ENCODE data around the gene HNRNPA1L2. TPM values are rescaled to one million over a fixed set of nuclear protein-coding genes. Genes with fewer than 3 reads are reported as not detected.
"Not testable (repeated sequence)": the region's sequence is repeated elsewhere in the genome, so short reads cannot be mapped to it uniquely, and the experiment has no call there.

Gene HNRNPA1L2
- total and polyA plus RNA-seq, 2 experiments from 2014 or later, result 6.1 to 7.4 TPM

- TF ChIP-seq CTCF (IDR thresholded peaks at IDR 0.05; ENCODE audit: low read depth, low read length), result no peak
- peak overlapping the region; percentile 18 for H3K4me3 ChIP-seq
Measured at GRCh38 chr13:52600666-52601065, 41.6 kb upstream of the HNRNPA1L2 start.

GRCh38 chr13:52603316-52603715 lies 38.9 kb upstream of the HNRNPA1L2 start:
- not testable (repeated sequence) for H3K36me3 ChIP-seq; DNase-seq (ENCODE audit: low read depth in 1 of 2, low spot score in 1 of 2); H3K4me1 ChIP-seq (ENCODE audit: low read depth); H3K27ac ChIP-seq; H3K9me3 ChIP-seq (ENCODE audit: low read depth); H3K4me3 ChIP-seq
- peaks cover 43% of the 10 kb centered on the region for H3K27me3 ChIP-seq

More at GRCh38 chr13:52600666-52601065, 41.6 kb upstream of the HNRNPA1L2 start:
- DNase-seq (ENCODE audit: low read depth in 1 of 2, low spot score in 1 of 2), result peak in 1 of 2 donors; percentile 30
- H3K27me3 ChIP-seq, result peaks cover 39% of the 10 kb centered on the region
- H3K27ac ChIP-seq, result no peak overlapping the region
- no peaks in the 10 kb centered on the region for H3K9me3 ChIP-seq (ENCODE audit: low read depth)
- no peaks in the 10 kb centered on the region for H3K4me1 ChIP-seq (ENCODE audit: low read depth)
- no peaks in the 10 kb centered on the region for H3K36me3 ChIP-seq

- not testable (repeated sequence) for H3K9me3 ChIP-seq (ENCODE audit: low read depth); H3K36me3 ChIP-seq; H3K4me3 ChIP-seq; H3K27ac ChIP-seq; DNase-seq (ENCODE audit: low read depth in 1 of 2, low spot score in 1 of 2)
- peaks cover 18% of the 10 kb centered on the region for H3K27me3 ChIP-seq
- peaks cover 14% of the 10 kb centered on the region for H3K4me1 ChIP-seq (ENCODE audit: low read depth)
Measured at GRCh38 chr13:52606126-52606525, 36.1 kb upstream of the HNRNPA1L2 start.

GRCh38 chr13:52606795-52607194 lies 35.4 kb upstream of the HNRNPA1L2 start:
- Histone ChIP-seq H3K4me1 (ENCODE audit: low read depth) (peaks cover 14% of the 10 kb centered on the region), H3K27me3 (peaks cover 21% of the 10 kb centered on the region)
- H3K27ac ChIP-seq; H3K36me3 ChIP-seq; H3K9me3 ChIP-seq (ENCODE audit: low read depth); H3K4me3 ChIP-seq: not testable (repeated sequence)
- peak in 1 of 2 donors; percentile 52 for DNase-seq (ENCODE audit: low read depth in 1 of 2, low spot score in 1 of 2)

- H3K4me3 ChIP-seq, result not testable (repeated sequence)
- DNase-seq (ENCODE audit: low read depth in 1 of 2, low spot score in 1 of 2), result peak in 1 of 2 donors; percentile 7
- H3K27me3 ChIP-seq, result peaks cover 30% of the 10 kb centered on the region
Measured at GRCh38 chr13:52608184-52608583, 34.0 kb upstream of the HNRNPA1L2 start.

GRCh38 chr13:52609013-52609606 lies 33.1 kb upstream of the HNRNPA1L2 start:
- DNase-seq (ENCODE audit: low read depth in 1 of 2, low spot score in 1 of 2), result peak; percentile 66 to 86

More at GRCh38 chr13:52608184-52608583, 34.0 kb upstream of the HNRNPA1L2 start:
- not testable (repeated sequence) for H3K27ac ChIP-seq; H3K9me3 ChIP-seq (ENCODE audit: low read depth); H3K36me3 ChIP-seq
- peaks cover 14% of the 10 kb centered on the region for H3K4me1 ChIP-seq (ENCODE audit: low read depth)

GRCh38 chr13:52610158-52610557 lies 32.1 kb upstream of the HNRNPA1L2 start:
- H3K4me3 ChIP-seq; DNase-seq (ENCODE audit: low read depth in 1 of 2, low spot score in 1 of 2); H3K9me3 ChIP-seq (ENCODE audit: low read depth); H3K36me3 ChIP-seq: not testable (repeated sequence)
- Histone ChIP-seq H3K27me3 (peaks cover 32% of the 10 kb centered on the region), H3K4me1 (ENCODE audit: low read depth) (peaks cover 14% of the 10 kb centered on the region), H3K27ac (peak overlapping the region; percentile 83)

More at GRCh38 chr13:52609013-52609606, 33.1 kb upstream of the HNRNPA1L2 start:
- H3K9me3 ChIP-seq (ENCODE audit: low read depth); H3K4me3 ChIP-seq; H3K36me3 ChIP-seq: not testable (repeated sequence)
- TF ChIP-seq CTCF (IDR thresholded peaks at IDR 0.05; ENCODE audit: low read depth, low read length), result peak; percentile 41
- H3K27me3 ChIP-seq, result peaks cover 37% of the 10 kb centered on the region
- peak overlapping the region; percentile 83 for H3K27ac ChIP-seq
- peaks cover 14% of the 10 kb centered on the region for H3K4me1 ChIP-seq (ENCODE audit: low read depth)

- TF ChIP-seq CTCF (IDR thresholded peaks at IDR 0.05; ENCODE audit: low read depth, low read length), result no peak
- DNase-seq (ENCODE audit: low read depth in 1 of 2, low spot score in 1 of 2), result no peak
- H3K36me3 ChIP-seq, result no peaks in the 10 kb centered on the region
- no peak overlapping the region for H3K4me3 ChIP-seq
- H3K27me3 ChIP-seq, result peaks cover 22% of the 10 kb centered on the region
- H3K9me3 ChIP-seq (ENCODE audit: low read depth), result no peaks in the 10 kb centered on the region
- peaks cover 10% of the 10 kb centered on the region for H3K4me1 ChIP-seq (ENCODE audit: low read depth)
- H3K27ac ChIP-seq, result no peak overlapping the region
Measured at GRCh38 chr13:52615134-52615801, 27.0 kb upstream of the HNRNPA1L2 start.

Measured in cardiac muscle cell (in vitro differentiated cells and primary cell).